ENCODE results near the gene NLRC5. TPM values are rescaled to one million over a fixed set of nuclear protein-coding genes. Genes with fewer than 3 reads are reported as not detected.

NLRC5 gene
- total and polyA plus RNA-seq, 9 of the 15 experiments (the other 6 are each of a cell fraction or from before 2014, with no cell fraction given): 0.59 to 0.71 TPM; not detected in 7

DNA sequence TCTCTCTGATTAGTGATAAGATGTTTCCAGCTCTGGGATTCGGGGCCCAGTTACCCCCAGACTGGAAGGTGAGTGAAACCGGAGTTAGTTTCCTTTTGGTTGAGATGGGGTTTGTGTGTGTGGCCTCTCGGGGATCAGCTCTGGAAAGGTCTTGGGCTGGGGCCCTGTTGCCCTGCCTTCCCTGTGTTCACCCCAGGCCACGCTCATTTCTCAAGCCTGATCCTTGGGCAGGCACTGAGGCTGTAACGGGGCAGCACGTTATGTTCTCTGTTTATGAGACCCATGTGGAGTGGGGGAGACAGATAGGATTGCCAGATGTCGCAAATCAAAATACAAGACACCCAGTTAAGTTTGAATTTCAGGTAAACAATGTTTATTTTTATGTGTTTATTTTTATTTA lies 138.5 kb downstream of the NLRC5 start:
- H3K36me3 ChIP-seq (ENCODE audit: control insufficient read depth, insufficient read depth, low read length): no peaks in the 10 kb centered on the region
- H3K79me2 ChIP-seq (ENCODE audit: control insufficient read depth, insufficient read depth, low read length): no peaks in the 10 kb centered on the region
- ChIA-PET POLR2A (interaction anchor here (1.8 kb wide), 1 partner anchor 13 kb away, joined by 5 read pairs; no protein-coding TSS in a partner anchor), CTCF (ENCODE audit: low intra/inter-chr PET ratio) (no interaction called here)
- in situ Hi-C loops (cut with MboI): no loop called here
- BruUV-seq (replicated peaks): no TSS peak
- H3K27ac ChIP-seq (ENCODE audit: extremely low read depth, low read depth, low read length): no peak overlapping the region
- H3K4me1 ChIP-seq (replicated peaks in 1 of 2; ENCODE audit: control insufficient read depth in 2 of 2, insufficient read depth in 2 of 2, low read length in 2 of 2): peaks cover 6 to 7% of the 10 kb centered on the region in 2 experiments; a peak in 4 of 5 replicates
- no peaks in the 10 kb centered on the region for H3K9me1 ChIP-seq (ENCODE audit: control insufficient read depth, insufficient read depth, low read length)
- intact Hi-C loops (cut with micrococcal nuclease): no loop called here
- WGBS (ENCODE audit: insufficient coverage, low coverage, missing lambda C conversion rate): 61% methylated on average over 5 of the region's 7 CpGs
- H2AFZ ChIP-seq (ENCODE audit: low read depth, low read length): no peak overlapping the region
- no peak overlapping the region for H3K4me2 ChIP-seq (ENCODE audit: insufficient read depth, low read length)
- no peaks in the 10 kb centered on the region for H3K9me3 ChIP-seq (replicated peaks; ENCODE audit: control insufficient read depth, insufficient read depth, low read depth, low read length)
- DNase-seq (ENCODE audit: extremely low read depth in 1 of 4, low spot score in 3 of 4): no peak
- ATAC-seq: no peak
- peak overlapping the region in 1 of 2 experiments; percentile 68; a peak in 1 of 4 replicates for H3K9ac ChIP-seq (ENCODE audit: insufficient read depth in 1 of 2, low read depth in 2 of 2, low read length in 2 of 2)
- H4K20me1 ChIP-seq (replicated peaks; ENCODE audit: control insufficient read depth, insufficient read depth, low read length): no peaks in the 10 kb centered on the region
- no peak for FAIRE-seq
- TF ChIP-seq CHD1 (IDR thresholded peaks at IDR 0.05; ENCODE audit: low read length) (no peak), COPS2 (conservative IDR thresholded peaks at IDR 0.05) (no peak), PTBP1 (IDR thresholded peaks at IDR 0.05; ENCODE audit: low read depth, low read length) (no peak), NELFE (IDR thresholded peaks at IDR 0.05; ENCODE audit: insufficient read depth, insufficient read length) (no peak), NFYB (IDR thresholded peaks at IDR 0.05; ENCODE audit: extremely low read depth, insufficient read length) (no peak), MTF1 (CRISPR knock-in tag; IDR thresholded peaks at IDR 0.05; ENCODE audit: borderline replicate concordance) (no peak), FOXA3 (CRISPR knock-in tag; conservative IDR thresholded peaks at IDR 0.05 in 1 of 2, IDR thresholded peaks at IDR 0.05 in 1 of 2) (no peak), NFE2L1 (tag; IDR thresholded peaks at IDR 0.05; ENCODE audit: borderline replicate concordance, low read depth) (no peak), THRAP3 (IDR thresholded peaks at IDR 0.05; ENCODE audit: borderline replicate concordance) (no peak), CBX3 (IDR thresholded peaks at IDR 0.05; ENCODE audit: borderline replicate concordance in 1 of 2, low read length in 2 of 2) (no peak), NEUROD1 (IDR thresholded peaks at IDR 0.05; ENCODE audit: borderline replicate concordance, low read depth, low read length, partially characterized antibody) (no peak), PHB (CRISPR knock-in tag; IDR thresholded peaks at IDR 0.05) (no peak), PML (IDR thresholded peaks at IDR 0.05; ENCODE audit: low read length) (no peak), MYC (IDR thresholded peaks at IDR 0.05; ENCODE audit: low read depth, low read length) (no peak), MYC (CRISPR knock-in tag; IDR thresholded peaks at IDR 0.05; ENCODE audit: borderline replicate concordance, low read depth) (no peak)
- TF ChIP-seq, protein P1, sequence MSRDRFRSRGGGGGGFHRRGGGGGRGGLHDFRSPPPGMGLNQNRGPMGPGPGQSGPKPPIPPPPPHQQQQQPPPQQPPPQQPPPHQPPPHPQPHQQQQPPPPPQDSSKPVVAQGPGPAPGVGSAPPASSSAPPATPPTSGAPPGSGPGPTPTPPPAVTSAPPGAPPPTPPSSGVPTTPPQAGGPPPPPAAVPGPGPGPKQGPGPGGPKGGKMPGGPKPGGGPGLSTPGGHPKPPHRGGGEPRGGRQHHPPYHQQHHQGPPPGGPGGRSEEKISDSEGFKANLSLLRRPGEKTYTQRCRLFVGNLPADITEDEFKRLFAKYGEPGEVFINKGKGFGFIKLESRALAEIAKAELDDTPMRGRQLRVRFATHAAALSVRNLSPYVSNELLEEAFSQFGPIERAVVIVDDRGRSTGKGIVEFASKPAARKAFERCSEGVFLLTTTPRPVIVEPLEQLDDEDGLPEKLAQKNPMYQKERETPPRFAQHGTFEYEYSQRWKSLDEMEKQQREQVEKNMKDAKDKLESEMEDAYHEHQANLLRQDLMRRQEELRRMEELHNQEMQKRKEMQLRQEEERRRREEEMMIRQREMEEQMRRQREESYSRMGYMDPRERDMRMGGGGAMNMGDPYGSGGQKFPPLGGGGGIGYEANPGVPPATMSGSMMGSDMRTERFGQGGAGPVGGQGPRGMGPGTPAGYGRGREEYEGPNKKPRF (IDR thresholded peaks at IDR 0.05; ENCODE audit: low read depth, low read length): no peak
- TF ChIP-seq, protein P2, sequence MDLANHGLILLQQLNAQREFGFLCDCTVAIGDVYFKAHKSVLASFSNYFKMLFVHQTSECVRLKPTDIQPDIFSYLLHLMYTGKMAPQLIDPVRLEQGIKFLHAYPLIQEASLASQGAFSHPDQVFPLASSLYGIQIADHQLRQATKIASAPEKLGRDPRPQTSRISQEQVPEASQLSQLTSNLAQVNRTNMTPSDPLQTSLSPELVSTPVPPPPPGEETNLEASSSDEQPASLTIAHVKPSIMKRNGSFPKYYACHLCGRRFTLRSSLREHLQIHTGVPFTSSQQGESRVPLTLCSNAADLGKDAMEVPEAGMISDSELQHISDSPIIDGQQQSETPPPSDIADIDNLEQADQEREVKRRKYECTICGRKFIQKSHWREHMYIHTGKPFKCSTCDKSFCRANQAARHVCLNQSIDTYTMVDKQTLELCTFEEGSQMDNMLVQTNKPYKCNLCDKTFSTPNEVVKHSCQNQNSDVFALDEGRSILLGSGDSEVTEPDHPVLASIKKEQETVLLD (IDR thresholded peaks at IDR 0.05): no peak
- TF ChIP-seq, protein P3, sequence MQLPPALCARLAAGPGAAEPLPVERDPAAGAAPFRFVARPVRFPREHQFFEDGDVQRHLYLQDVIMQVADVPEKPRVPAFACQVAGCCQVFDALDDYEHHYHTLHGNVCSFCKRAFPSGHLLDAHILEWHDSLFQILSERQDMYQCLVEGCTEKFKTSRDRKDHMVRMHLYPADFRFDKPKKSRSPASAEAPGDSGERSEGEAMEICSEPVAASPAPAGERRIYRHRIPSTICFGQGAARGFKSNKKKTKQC (CRISPR knock-in tag; IDR thresholded peaks at IDR 0.05): no peak
- TF ChIP-seq, protein P4, sequence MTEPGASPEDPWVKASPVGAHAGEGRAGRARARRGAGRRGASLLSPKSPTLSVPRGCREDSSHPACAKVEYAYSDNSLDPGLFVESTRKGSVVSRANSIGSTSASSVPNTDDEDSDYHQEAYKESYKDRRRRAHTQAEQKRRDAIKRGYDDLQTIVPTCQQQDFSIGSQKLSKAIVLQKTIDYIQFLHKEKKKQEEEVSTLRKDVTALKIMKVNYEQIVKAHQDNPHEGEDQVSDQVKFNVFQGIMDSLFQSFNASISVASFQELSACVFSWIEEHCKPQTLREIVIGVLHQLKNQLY (CRISPR knock-in tag; conservative IDR thresholded peaks at IDR 0.05): no peak
- H3K4me3 ChIP-seq: no peak overlapping the region
- no peaks in the 10 kb centered on the region for H3K27me3 ChIP-seq (ENCODE audit: control insufficient read depth in 2 of 2, insufficient read depth in 2 of 2, low read length in 2 of 2)
